HEK293T (cell line): ENCODE measurements around the gene TMPRSS11D.

Source experiments
- ARNT ChIP-seq: fragments of 450-650 bp; IDR thresholded peaks from 2 replicates; pipeline ENCODE4 v1.6.1; 2017; ENCODE audit warnings: mild to moderate bottlenecking
- FOXA1 ChIP-seq: fragments of 450-650 bp; IDR thresholded peaks from 2 replicates; pipeline ENCODE4 v1.6.1; 2016; ENCODE audit warnings: mild to moderate bottlenecking
- HDGF ChIP-seq: fragments of 450-650 bp; IDR thresholded peaks from 2 replicates; pipeline ENCODE4 v1.6.1; 2017; ENCODE audit warnings: antibody characterized with exemption, borderline replicate concordance
- L3MBTL2 ChIP-seq: fragments of 450-650 bp; conservative IDR thresholded peaks from 2 replicates; pipeline ENCODE4 v1.6.1; 2016; ENCODE audit warnings: mild to moderate bottlenecking
- LEF1 ChIP-seq: fragments of 450-650 bp; IDR thresholded peaks from 2 replicates; pipeline ENCODE4 v1.6.1; 2017; ENCODE audit warnings: mild to moderate bottlenecking, borderline replicate concordance

- no peak for TF ChIP-seq ARNT
- TF ChIP-seq FOXA1: no peak
- TF ChIP-seq LEF1: no peak
- no peak for TF ChIP-seq HDGF
- TF ChIP-seq L3MBTL2: no peak
These were observed 47.5 kb upstream of the TMPRSS11D start for GRCh38 chr4:67931256-67931655.
